ENCODE results near the gene SLC38A11. TPM values are rescaled to one million over a fixed set of nuclear protein-coding genes. Genes with fewer than 3 reads are reported as not detected.
A peak's percentile ranks its signal among the peaks of the same experiment; 100 is the strongest.
"Not testable (repeated sequence)": the region's sequence is repeated elsewhere in the genome, so short reads cannot be mapped to it uniquely, and the experiment has no call there.

The SLC38A11 gene
- total RNA-seq, 1 experiment from 2014 or later = not detected

DNA sequence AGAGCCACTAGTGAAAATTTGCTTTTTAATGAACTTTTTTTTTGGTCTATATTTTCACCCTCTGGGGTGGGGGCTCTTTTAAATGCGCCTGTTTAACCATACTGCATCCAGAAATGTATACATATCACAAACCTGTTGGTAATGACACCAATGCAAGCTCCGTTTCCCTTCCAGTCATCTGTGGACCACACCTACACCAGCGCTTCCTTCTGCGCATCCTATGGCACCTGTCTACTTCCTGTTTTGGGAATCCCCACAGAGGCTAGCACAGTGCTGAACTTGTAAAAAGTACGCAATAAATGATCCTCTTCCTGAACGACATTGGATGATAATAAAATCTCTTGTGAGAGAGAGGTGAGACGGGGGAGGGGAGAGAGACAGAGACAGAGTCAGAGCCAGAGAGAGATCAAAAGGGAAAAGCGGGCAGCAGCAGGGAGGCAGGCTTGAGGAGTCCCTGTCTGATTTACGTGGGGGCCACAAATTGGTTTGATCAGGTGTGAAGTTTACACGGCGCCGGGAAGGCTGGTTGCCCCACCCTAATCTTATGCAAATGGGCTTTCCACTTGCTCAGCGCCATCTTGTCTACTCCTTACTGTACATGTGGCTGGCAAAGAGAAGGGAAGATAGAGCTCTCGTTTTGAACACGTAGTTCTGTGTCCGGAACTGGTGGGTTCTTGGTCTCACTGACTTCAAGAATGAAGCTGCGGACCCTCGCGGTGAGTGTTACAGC lies 38.1 kb upstream of the SLC38A11 start:
- H3K4me1 ChIP-seq (ENCODE audit: insufficient read depth, low read length, poor library complexity, severe bottlenecking) = peaks cover 20% of the 10 kb centered on the region
- no peak overlapping the region for H3K27ac ChIP-seq (ENCODE audit: low read depth, low read length, poor library complexity, severe bottlenecking)
- ChIA-PET POLR2A (ENCODE audit: low non-redundant PET) (no interaction called here), CTCF (interaction anchor here (0.6 to 1.2 kb wide), 5 partner anchors 21 to 881 kb away, joined by 3 to 11 read pairs (median 4); partner anchors contain the start of genes SCN2A and SCN3A)
- H3K9me3 ChIP-seq (ENCODE audit: low read depth, low read length, poor library complexity, severe bottlenecking) = no peaks in the 10 kb centered on the region
- H3K27me3 ChIP-seq (replicated peaks; ENCODE audit: insufficient read depth, low read depth, low read length, poor library complexity) = no peaks in the 10 kb centered on the region
- intact Hi-C loops (cut with micrococcal nuclease; ENCODE audit: unreplicated experiment) = loop anchor here (5.0 kb wide), 1 partner anchor 256 kb away; no protein-coding TSS in a partner anchor
- H3K4me3 ChIP-seq (ENCODE audit: low read depth, low read length, poor library complexity, severe bottlenecking) = no peak overlapping the region
- TF ChIP-seq, protein P1, sequence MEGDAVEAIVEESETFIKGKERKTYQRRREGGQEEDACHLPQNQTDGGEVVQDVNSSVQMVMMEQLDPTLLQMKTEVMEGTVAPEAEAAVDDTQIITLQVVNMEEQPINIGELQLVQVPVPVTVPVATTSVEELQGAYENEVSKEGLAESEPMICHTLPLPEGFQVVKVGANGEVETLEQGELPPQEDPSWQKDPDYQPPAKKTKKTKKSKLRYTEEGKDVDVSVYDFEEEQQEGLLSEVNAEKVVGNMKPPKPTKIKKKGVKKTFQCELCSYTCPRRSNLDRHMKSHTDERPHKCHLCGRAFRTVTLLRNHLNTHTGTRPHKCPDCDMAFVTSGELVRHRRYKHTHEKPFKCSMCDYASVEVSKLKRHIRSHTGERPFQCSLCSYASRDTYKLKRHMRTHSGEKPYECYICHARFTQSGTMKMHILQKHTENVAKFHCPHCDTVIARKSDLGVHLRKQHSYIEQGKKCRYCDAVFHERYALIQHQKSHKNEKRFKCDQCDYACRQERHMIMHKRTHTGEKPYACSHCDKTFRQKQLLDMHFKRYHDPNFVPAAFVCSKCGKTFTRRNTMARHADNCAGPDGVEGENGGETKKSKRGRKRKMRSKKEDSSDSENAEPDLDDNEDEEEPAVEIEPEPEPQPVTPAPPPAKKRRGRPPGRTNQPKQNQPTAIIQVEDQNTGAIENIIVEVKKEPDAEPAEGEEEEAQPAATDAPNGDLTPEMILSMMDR (conservative IDR thresholded peaks at IDR 0.05; ENCODE audit: low read depth, low read length) = no peak
- TF ChIP-seq EZH2 (IDR thresholded peaks at IDR 0.05; ENCODE audit: borderline replicate concordance, low read depth, low read length, poor library complexity, severe bottlenecking) = no peak
- H3K36me3 ChIP-seq (ENCODE audit: insufficient read depth, low read length, poor library complexity, severe bottlenecking) = no peaks in the 10 kb centered on the region
- no TSS peak for BruUV-seq (replicated peaks)
- no peak for DNase-seq (ENCODE audit: low spot score)

DNA sequence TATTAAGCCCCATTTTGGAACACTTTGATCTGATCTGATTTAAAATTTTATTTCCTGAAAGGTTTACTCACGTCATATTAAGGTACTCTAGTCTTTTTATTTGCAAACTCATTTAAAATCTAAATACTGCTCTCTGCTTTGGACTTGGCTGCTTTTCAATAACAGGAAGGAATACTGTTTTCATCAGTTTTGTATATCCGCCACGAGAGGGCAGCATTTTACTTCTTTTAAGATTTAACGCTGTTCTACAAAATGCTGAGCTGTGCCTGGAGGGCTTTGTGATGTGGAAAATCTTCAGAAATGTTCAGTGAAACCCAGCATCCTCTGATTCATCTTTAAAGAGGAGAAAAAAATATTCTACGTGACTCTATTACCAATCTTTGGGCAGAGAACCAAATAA lies 37.5 kb upstream of the SLC38A11 start:
- ChIA-PET CTCF (interaction anchor here (0.6 to 1.2 kb wide), 5 partner anchors 22 to 882 kb away, joined by 3 to 11 read pairs (median 4); partner anchors contain the start of genes SCN2A and SCN3A), POLR2A (ENCODE audit: low non-redundant PET) (no interaction called here)
- no peak for TF ChIP-seq EZH2 (IDR thresholded peaks at IDR 0.05; ENCODE audit: borderline replicate concordance, low read depth, low read length, poor library complexity, severe bottlenecking)
- TF ChIP-seq, protein P1 (conservative IDR thresholded peaks at IDR 0.05; ENCODE audit: low read depth, low read length) = peak; percentile 63
- H3K36me3 ChIP-seq (ENCODE audit: insufficient read depth, low read length, poor library complexity, severe bottlenecking) = no peaks in the 10 kb centered on the region
- peak; percentile 88 for DNase-seq (ENCODE audit: low spot score)
- H3K4me1 ChIP-seq (ENCODE audit: insufficient read depth, low read length, poor library complexity, severe bottlenecking) = peaks cover 20% of the 10 kb centered on the region
- H3K9me3 ChIP-seq (ENCODE audit: low read depth, low read length, poor library complexity, severe bottlenecking) = no peaks in the 10 kb centered on the region
- no peak overlapping the region for H3K4me3 ChIP-seq (ENCODE audit: low read depth, low read length, poor library complexity, severe bottlenecking)
- H3K27me3 ChIP-seq (replicated peaks; ENCODE audit: insufficient read depth, low read depth, low read length, poor library complexity) = no peaks in the 10 kb centered on the region
- no peak overlapping the region for H3K27ac ChIP-seq (ENCODE audit: low read depth, low read length, poor library complexity, severe bottlenecking)
- BruUV-seq (replicated peaks) = no TSS peak
- intact Hi-C loops (cut with micrococcal nuclease; ENCODE audit: unreplicated experiment) = loop anchor here (5.0 kb wide), 1 partner anchor 256 kb away; no protein-coding TSS in a partner anchor

DNA sequence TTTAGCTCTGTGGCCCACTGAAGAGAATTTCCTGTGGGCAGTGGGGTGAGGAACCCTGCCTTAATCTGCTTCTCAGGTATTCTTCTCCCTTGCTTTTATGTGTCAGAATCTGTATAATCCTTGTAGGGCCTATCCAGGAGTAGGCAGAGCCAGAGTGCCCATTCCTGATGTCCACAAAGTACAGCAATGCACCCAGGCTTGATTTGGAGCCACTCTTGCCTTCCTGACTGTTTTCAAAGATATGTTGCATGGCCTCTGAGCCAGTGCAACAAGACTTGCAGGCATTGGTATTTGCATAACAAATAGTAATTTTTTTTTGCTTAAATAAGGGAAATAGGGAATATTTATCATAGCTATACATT lies 36.7 kb upstream of the SLC38A11 start:
- H3K4me3 ChIP-seq (ENCODE audit: low read depth, low read length, poor library complexity, severe bottlenecking); DNase-seq (ENCODE audit: low spot score); H3K9me3 ChIP-seq (ENCODE audit: low read depth, low read length, poor library complexity, severe bottlenecking); BruUV-seq (replicated peaks); H3K36me3 ChIP-seq (ENCODE audit: insufficient read depth, low read length, poor library complexity, severe bottlenecking); POLR2A ChIA-PET (ENCODE audit: low non-redundant PET); H3K27me3 ChIP-seq (replicated peaks; ENCODE audit: insufficient read depth, low read depth, low read length, poor library complexity): not testable (repeated sequence)
- CTCF ChIA-PET = interaction anchor here (1.2 kb wide), 1 partner anchor 212 kb away, joined by 11 read pairs; the partner anchor contains the start of gene SCN3A
- Histone ChIP-seq H3K4me1 (ENCODE audit: insufficient read depth, low read length, poor library complexity, severe bottlenecking) (peaks cover 20% of the 10 kb centered on the region), H3K27ac (ENCODE audit: low read depth, low read length, poor library complexity, severe bottlenecking) (peak overlapping the region; percentile 47)
- intact Hi-C loops (cut with micrococcal nuclease; ENCODE audit: unreplicated experiment) = loop anchor here (5.0 kb wide), 1 partner anchor 255 kb away; no protein-coding TSS in a partner anchor

DNA sequence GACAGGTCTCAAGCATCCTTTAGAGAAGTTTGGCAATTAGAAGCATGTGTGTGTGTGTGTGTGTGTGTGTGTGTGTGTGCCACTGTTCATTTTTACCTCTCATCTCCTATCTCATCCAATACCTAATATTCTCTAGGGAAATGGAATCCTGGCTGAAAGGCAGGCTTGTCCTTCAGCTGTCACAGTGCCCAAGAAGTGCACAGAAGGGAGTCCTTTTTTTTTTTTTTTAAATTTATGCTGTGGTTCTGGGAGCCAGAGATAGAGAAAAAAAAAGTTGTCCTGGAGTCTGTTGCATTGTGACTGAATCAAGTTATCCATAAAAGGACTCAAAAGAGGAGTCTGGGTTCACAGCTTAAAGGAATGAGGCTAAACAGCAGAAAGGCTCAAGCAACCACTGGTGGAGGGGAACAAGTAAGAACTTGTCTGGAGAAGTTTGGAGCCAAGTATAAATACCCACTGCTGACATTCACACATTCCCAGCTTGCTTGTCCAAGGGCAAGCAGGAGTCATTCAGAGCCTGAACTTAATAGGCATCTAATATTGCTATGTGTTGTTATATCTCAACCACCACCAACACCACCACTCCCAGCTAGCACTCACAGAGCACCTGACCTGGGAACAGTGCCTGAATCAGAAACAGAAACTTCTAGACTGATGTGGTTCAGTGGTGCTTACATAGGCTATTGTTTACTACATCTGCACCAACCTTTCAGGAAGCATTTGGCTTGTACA lies 36.2 kb upstream of the SLC38A11 start:
- CTCF ChIA-PET; BruUV-seq (replicated peaks); POLR2A ChIA-PET (ENCODE audit: low non-redundant PET); H3K9me3 ChIP-seq (ENCODE audit: low read depth, low read length, poor library complexity, severe bottlenecking); H3K27me3 ChIP-seq (replicated peaks; ENCODE audit: insufficient read depth, low read depth, low read length, poor library complexity); H3K36me3 ChIP-seq (ENCODE audit: insufficient read depth, low read length, poor library complexity, severe bottlenecking); H3K4me3 ChIP-seq (ENCODE audit: low read depth, low read length, poor library complexity, severe bottlenecking): not testable (repeated sequence)
- intact Hi-C loops (cut with micrococcal nuclease; ENCODE audit: unreplicated experiment) = loop anchor here (5.0 kb wide), 1 partner anchor 254 kb away; no protein-coding TSS in a partner anchor
- Histone ChIP-seq H3K27ac (ENCODE audit: low read depth, low read length, poor library complexity, severe bottlenecking) (peak overlapping the region; percentile 47), H3K4me1 (ENCODE audit: insufficient read depth, low read length, poor library complexity, severe bottlenecking) (peaks cover 20% of the 10 kb centered on the region)
- peak; percentile 41 for DNase-seq (ENCODE audit: low spot score)

DNA sequence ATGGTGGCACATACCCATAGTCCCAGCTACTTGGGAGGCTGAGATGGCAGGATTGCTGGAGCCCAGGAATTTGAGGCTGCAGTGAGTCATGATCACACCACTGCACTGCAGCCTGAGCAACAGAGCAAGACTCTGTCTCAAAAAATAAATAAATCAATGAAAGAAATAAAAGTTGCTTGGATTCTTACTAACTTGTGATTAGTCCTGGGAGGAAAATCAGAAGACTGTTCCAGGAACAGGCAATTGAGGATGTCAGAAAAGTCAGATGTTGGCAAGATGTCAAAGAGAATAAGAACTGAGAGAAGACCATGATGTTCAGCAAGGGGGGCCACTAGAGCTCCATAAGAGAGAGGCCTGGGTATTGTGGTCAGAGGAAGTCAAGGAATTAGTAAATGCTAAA lies 35.6 kb upstream of the SLC38A11 start:
- CTCF ChIA-PET; H3K4me3 ChIP-seq (ENCODE audit: low read depth, low read length, poor library complexity, severe bottlenecking); H3K36me3 ChIP-seq (ENCODE audit: insufficient read depth, low read length, poor library complexity, severe bottlenecking); H3K9me3 ChIP-seq (ENCODE audit: low read depth, low read length, poor library complexity, severe bottlenecking); H3K27me3 ChIP-seq (replicated peaks; ENCODE audit: insufficient read depth, low read depth, low read length, poor library complexity); BruUV-seq (replicated peaks); POLR2A ChIA-PET (ENCODE audit: low non-redundant PET); H3K27ac ChIP-seq (ENCODE audit: low read depth, low read length, poor library complexity, severe bottlenecking); DNase-seq (ENCODE audit: low spot score): not testable (repeated sequence)
- peaks cover 20% of the 10 kb centered on the region for H3K4me1 ChIP-seq (ENCODE audit: insufficient read depth, low read length, poor library complexity, severe bottlenecking)
- intact Hi-C loops (cut with micrococcal nuclease; ENCODE audit: unreplicated experiment) = loop anchor here (5.0 kb wide), 1 partner anchor 254 kb away; no protein-coding TSS in a partner anchor

Data from A673 (cell line).